CD8-positive, alpha-beta memory T cell (primary cell): ENCODE measurements around the gene RRP1B. TPM values are rescaled to one million over a fixed set of nuclear protein-coding genes. Genes with fewer than 3 reads are reported as not detected.

Experiments used
- CTCF ChIA-PET: fragments of 350-600 bp; sonication (Branson Sonifier 250); formaldehyde crosslinking; loops from one replicate; lab custom pipeline; 2021; ENCODE audit warnings: antibody characterized with exemption; lab: Charles Lee
- POLR2A ChIA-PET: fragments of 350-600 bp; sonication (Branson Sonifier 250); formaldehyde crosslinking; loops from one replicate; lab custom pipeline; 2021; ENCODE audit warnings: antibody characterized with exemption; lab: Charles Lee
- DNase-seq, 5 donors: peaks; one replicate each; pipeline versions ENCODE4 v3.0.0 to v3.0.0-alpha.2; 2020 to 2022; ENCODE audit warnings: mixed read lengths in 1 of 5
- H3K27ac ChIP-seq: one replicate; pipeline ENCODE4 v1.7.0; 2013; ENCODE audit warnings: low read depth, mild to moderate bottlenecking, low read length, moderate library complexity
- H3K27me3 ChIP-seq: 2 replicates; pipeline ENCODE4 v1.7.0; 2013; ENCODE audit warnings: low read length, mild to moderate bottlenecking; ENCODE audit not compliant: insufficient read depth, poor library complexity, severe bottlenecking
- H3K36me3 ChIP-seq: 2 replicates; pipeline ENCODE4 v1.7.0; 2013; ENCODE audit warnings: mild to moderate bottlenecking, low read length, moderate library complexity; ENCODE audit not compliant: insufficient read depth
- H3K4me1 ChIP-seq: 2 replicates; pipeline ENCODE4 v1.7.0; 2013; ENCODE audit warnings: mild to moderate bottlenecking, low read length, moderate library complexity; ENCODE audit not compliant: insufficient read depth
- H3K4me3 ChIP-seq: 2 replicates; pipeline ENCODE4 v1.7.0; 2013; ENCODE audit warnings: mild to moderate bottlenecking, low read length
- H3K9me3 ChIP-seq: 2 replicates; pipeline ENCODE4 v1.7.0; 2013; ENCODE audit warnings: mild to moderate bottlenecking, low read length
- H3K27ac Mint-ChIP-seq, 8 donors: one replicate each; pipeline ENCODE4 v1.8.0; 2020 to 2021; ENCODE audit warnings: mixed read lengths in 8 of 8, mild to moderate bottlenecking in 6 of 8, inconsistent platforms in 3 of 8, moderate library complexity in 3 of 8
- H3K27me3 Mint-ChIP-seq, 2 donors: one replicate each; pipeline ENCODE4 v1.8.0; 2020 to 2021; ENCODE audit warnings: mixed read lengths in 2 of 2, mild to moderate bottlenecking in 1 of 2, moderate library complexity in 1 of 2
- H3K36me3 Mint-ChIP-seq, 3 donors: one replicate each; pipeline ENCODE4 v1.8.0; 2020 to 2021; ENCODE audit warnings: mixed read lengths in 3 of 3, inconsistent platforms in 1 of 3, mild to moderate bottlenecking in 1 of 3
- H3K4me1 Mint-ChIP-seq, 3 donors: one replicate each; pipeline ENCODE4 v1.8.0; 2020 to 2021; ENCODE audit warnings: mixed read lengths in 3 of 3, inconsistent platforms in 1 of 3, mild to moderate bottlenecking in 1 of 3
- H3K4me3 Mint-ChIP-seq, 7 donors: one replicate each; pipeline ENCODE4 v1.8.0; 2020 to 2021; ENCODE audit warnings: mixed read lengths in 7 of 7, mild to moderate bottlenecking in 6 of 7, moderate library complexity in 4 of 7, inconsistent platforms in 2 of 7
- H3K9me3 Mint-ChIP-seq, 5 donors: one replicate each; pipeline ENCODE4 v1.8.0; 2020 to 2022; ENCODE audit warnings: mixed read lengths in 5 of 5, mild to moderate bottlenecking in 3 of 5, moderate library complexity in 2 of 5, inconsistent platforms in 1 of 5
- polyA plus RNA-seq: library from polyadenylated mRNA; unstranded; fragments of 300-500 nt; fragmentation: Illumina TruSeq; gene quantifications from one replicate; pipeline ENCODE4 v1.2.3, GENCODE V29; 2021
- total RNA-seq, 2 experiments: library from RNA; stranded (reverse); gene quantifications; one replicate each; pipeline ENCODE4 v1.2.3, GENCODE V29; 2021

The RRP1B gene
- total and polyA plus RNA-seq, 3 experiments from 2014 or later: 43.6 to 94.3 (median 92.6) TPM

GRCh38 chr21:43699933-43700599, 40.7 kb downstream of the RRP1B start:
- Mint-ChIP-seq H3K4me1 (peaks cover 4 to 32% (median 19%) of the 10 kb centered on the region in 3 donors), H3K9me3 (peaks cover 0 to 2% (median 0%) of the 10 kb centered on the region in 5 donors), H3K27me3 (peaks cover 0 to 2% of the 10 kb centered on the region in 2 donors), H3K4me3 (peak overlapping the region in 1 of 7 donors; percentile 6), H3K27ac (peak overlapping the region in 1 of 8 donors; percentile 35), H3K36me3 (peaks cover 4 to 21% (median 9%) of the 10 kb centered on the region in 3 donors)
- ChIA-PET POLR2A (no interaction called here), CTCF (interaction anchor here (1.4 kb wide), 1 partner anchor 24 kb away, joined by 4 read pairs; no protein-coding TSS in a partner anchor)
- no peak for DNase-seq
- no peak overlapping the region for H3K4me3 ChIP-seq
- no peaks in the 10 kb centered on the region for H3K9me3 ChIP-seq
- no peaks in the 10 kb centered on the region for H3K4me1 ChIP-seq
- no peaks in the 10 kb centered on the region for H3K27me3 ChIP-seq
- H3K27ac ChIP-seq: no peak overlapping the region
- no peaks in the 10 kb centered on the region for H3K36me3 ChIP-seq

- no peaks in the 10 kb centered on the region for H3K9me3 Mint-ChIP-seq
- H3K27me3 ChIP-seq: no peaks in the 10 kb centered on the region
- H3K4me1 ChIP-seq: no peaks in the 10 kb centered on the region
- H3K4me3 ChIP-seq: no peak overlapping the region
- peaks cover 4 to 38% (median 19%) of the 10 kb centered on the region in 3 donors for H3K4me1 Mint-ChIP-seq
- ChIA-PET POLR2A (interaction anchor here (0.5 kb wide), 1 partner anchor 11 kb away, joined by 9 read pairs; no protein-coding TSS in a partner anchor), CTCF (no interaction called here)
- H3K27me3 Mint-ChIP-seq: peaks cover 0 to 2% of the 10 kb centered on the region in 2 donors
- no peaks in the 10 kb centered on the region for H3K9me3 ChIP-seq
- H3K27ac Mint-ChIP-seq: peak overlapping the region in 2 of 8 donors; percentile 23 to 70
- DNase-seq: no peak
- H3K36me3 Mint-ChIP-seq: peaks cover 3 to 4% (median 4%) of the 10 kb centered on the region in 3 donors
- H3K36me3 ChIP-seq: no peaks in the 10 kb centered on the region
- no peak overlapping the region for H3K27ac ChIP-seq
- H3K4me3 Mint-ChIP-seq: peak overlapping the region in 3 of 7 donors; percentile 54 to 71 (median 57)
These were observed 42.8 kb downstream of the RRP1B start for GRCh38 chr21:43701936-43702784.

- no peak for DNase-seq
- Mint-ChIP-seq H3K4me1 (peaks cover 4 to 41% (median 16%) of the 10 kb centered on the region in 3 donors), H3K27ac (peak overlapping the region in 5 of 8 donors; percentile 51 to 81 (median 70)), H3K9me3 (no peaks in the 10 kb centered on the region), H3K27me3 (peaks cover 0 to 2% of the 10 kb centered on the region in 2 donors), H3K4me3 (peak overlapping the region in 6 of 7 donors; percentile 34 to 74 (median 66)), H3K36me3 (peaks cover 3 to 4% (median 3%) of the 10 kb centered on the region in 3 donors)
- H3K4me1 ChIP-seq: no peaks in the 10 kb centered on the region
- no peak overlapping the region for H3K27ac ChIP-seq
- ChIA-PET CTCF (no interaction called here), POLR2A (interaction anchor here (0.5 kb wide), 1 partner anchor 11 kb away, joined by 9 read pairs; no protein-coding TSS in a partner anchor)
- no peaks in the 10 kb centered on the region for H3K27me3 ChIP-seq
- no peak overlapping the region for H3K4me3 ChIP-seq
- no peaks in the 10 kb centered on the region for H3K36me3 ChIP-seq
- H3K9me3 ChIP-seq: no peaks in the 10 kb centered on the region
These were observed 43.4 kb downstream of the RRP1B start for GRCh38 chr21:43702785-43703034.

- no peaks in the 10 kb centered on the region for H3K36me3 ChIP-seq
- H3K9me3 Mint-ChIP-seq: no peaks in the 10 kb centered on the region
- DNase-seq: peak in 4 of 5 donors; percentile 11 to 60 (median 34)
- ChIA-PET CTCF (no interaction called here), POLR2A (no interaction called here)
- no peak overlapping the region for H3K4me3 ChIP-seq
- H3K27me3 Mint-ChIP-seq: peaks cover 0 to 2% of the 10 kb centered on the region in 2 donors
- peaks cover 1 to 4% (median 2%) of the 10 kb centered on the region in 3 donors for H3K36me3 Mint-ChIP-seq
- peak overlapping the region in 6 of 8 donors; percentile 27 to 81 (median 61) for H3K27ac Mint-ChIP-seq
- no peaks in the 10 kb centered on the region for H3K9me3 ChIP-seq
- H3K4me3 Mint-ChIP-seq: peak overlapping the region in 6 of 7 donors; percentile 34 to 74 (median 66)
- peaks cover 4 to 41% (median 14%) of the 10 kb centered on the region in 3 donors for H3K4me1 Mint-ChIP-seq
- H3K27me3 ChIP-seq: no peaks in the 10 kb centered on the region
- no peak overlapping the region for H3K27ac ChIP-seq
- no peaks in the 10 kb centered on the region for H3K4me1 ChIP-seq
These were observed 43.9 kb downstream of the RRP1B start for GRCh38 chr21:43703035-43703880.

- Histone ChIP-seq H3K4me1 (no peaks in the 10 kb centered on the region), H3K27me3 (no peaks in the 10 kb centered on the region), H3K4me3 (no peak overlapping the region), H3K27ac (no peak overlapping the region), H3K36me3 (no peaks in the 10 kb centered on the region), H3K9me3 (no peaks in the 10 kb centered on the region)
- Mint-ChIP-seq H3K27me3 (peaks cover 0 to 2% of the 10 kb centered on the region in 2 donors), H3K27ac (peak overlapping the region in 1 of 8 donors; percentile 86), H3K4me1 (peaks cover 4 to 20% (median 10%) of the 10 kb centered on the region in 3 donors), H3K36me3 (peaks cover 0 to 2% (median 0%) of the 10 kb centered on the region in 3 donors), H3K9me3 (no peaks in the 10 kb centered on the region), H3K4me3 (peak overlapping the region in 1 of 7 donors; percentile 61)
- ChIA-PET POLR2A (no interaction called here), CTCF (interaction anchor here (1.5 kb wide), 1 partner anchor 22 kb away, joined by 3 read pairs; no protein-coding TSS in a partner anchor)
- no peak for DNase-seq
These were observed 48.1 kb downstream of the RRP1B start for GRCh38 chr21:43707462-43707861.

GRCh38 chr21:43708745-43709381, 49.5 kb downstream of the RRP1B start:
- Mint-ChIP-seq H3K36me3 (peaks cover 0 to 2% (median 0%) of the 10 kb centered on the region in 3 donors), H3K9me3 (no peaks in the 10 kb centered on the region), H3K27me3 (no peaks in the 10 kb centered on the region), H3K27ac (no peak overlapping the region), H3K4me1 (peaks cover 0 to 8% (median 0%) of the 10 kb centered on the region in 3 donors), H3K4me3 (no peak overlapping the region)
- H3K4me1 ChIP-seq: no peaks in the 10 kb centered on the region
- no peaks in the 10 kb centered on the region for H3K27me3 ChIP-seq
- CTCF ChIA-PET: interaction anchor here (1.5 kb wide), 1 partner anchor 21 kb away, joined by 3 read pairs; no protein-coding TSS in a partner anchor
- POLR2A ChIA-PET: no interaction called here
- DNase-seq: no peak
- no peaks in the 10 kb centered on the region for H3K36me3 ChIP-seq
- H3K4me3 ChIP-seq: no peak overlapping the region
- H3K27ac ChIP-seq: no peak overlapping the region
- H3K9me3 ChIP-seq: no peaks in the 10 kb centered on the region

- CTCF ChIA-PET: no interaction called here
- H3K4me1 ChIP-seq: no peaks in the 10 kb centered on the region
- Mint-ChIP-seq H3K4me1 (peaks cover 0 to under 1% (median 0%) of the 10 kb centered on the region in 3 donors), H3K27me3 (no peaks in the 10 kb centered on the region), H3K4me3 (no peak overlapping the region), H3K9me3 (no peaks in the 10 kb centered on the region), H3K36me3 (no peaks in the 10 kb centered on the region), H3K27ac (peak overlapping the region in 1 of 8 donors; percentile 82)
- no peak overlapping the region for H3K27ac ChIP-seq
- POLR2A ChIA-PET: no interaction called here
- H3K4me3 ChIP-seq: no peak overlapping the region
- H3K9me3 ChIP-seq: no peaks in the 10 kb centered on the region
- no peaks in the 10 kb centered on the region for H3K27me3 ChIP-seq
- no peaks in the 10 kb centered on the region for H3K36me3 ChIP-seq
- no peak for DNase-seq
These were observed 53.0 kb downstream of the RRP1B start for GRCh38 chr21:43712268-43712942.
